ENCODE measurements around the gene CNIH2. TPM values are rescaled to one million over a fixed set of nuclear protein-coding genes. Genes with fewer than 3 reads are reported as not detected.
A peak's percentile ranks its signal among the peaks of the same experiment; 100 is the strongest.

The CNIH2 gene
- total and polyA plus RNA-seq, 9 of the 15 experiments (the other 6 are each of a cell fraction or from before 2014, with no cell fraction given), result 0.26 to 0.89 (median 0.40) TPM; not detected in 4

DNA sequence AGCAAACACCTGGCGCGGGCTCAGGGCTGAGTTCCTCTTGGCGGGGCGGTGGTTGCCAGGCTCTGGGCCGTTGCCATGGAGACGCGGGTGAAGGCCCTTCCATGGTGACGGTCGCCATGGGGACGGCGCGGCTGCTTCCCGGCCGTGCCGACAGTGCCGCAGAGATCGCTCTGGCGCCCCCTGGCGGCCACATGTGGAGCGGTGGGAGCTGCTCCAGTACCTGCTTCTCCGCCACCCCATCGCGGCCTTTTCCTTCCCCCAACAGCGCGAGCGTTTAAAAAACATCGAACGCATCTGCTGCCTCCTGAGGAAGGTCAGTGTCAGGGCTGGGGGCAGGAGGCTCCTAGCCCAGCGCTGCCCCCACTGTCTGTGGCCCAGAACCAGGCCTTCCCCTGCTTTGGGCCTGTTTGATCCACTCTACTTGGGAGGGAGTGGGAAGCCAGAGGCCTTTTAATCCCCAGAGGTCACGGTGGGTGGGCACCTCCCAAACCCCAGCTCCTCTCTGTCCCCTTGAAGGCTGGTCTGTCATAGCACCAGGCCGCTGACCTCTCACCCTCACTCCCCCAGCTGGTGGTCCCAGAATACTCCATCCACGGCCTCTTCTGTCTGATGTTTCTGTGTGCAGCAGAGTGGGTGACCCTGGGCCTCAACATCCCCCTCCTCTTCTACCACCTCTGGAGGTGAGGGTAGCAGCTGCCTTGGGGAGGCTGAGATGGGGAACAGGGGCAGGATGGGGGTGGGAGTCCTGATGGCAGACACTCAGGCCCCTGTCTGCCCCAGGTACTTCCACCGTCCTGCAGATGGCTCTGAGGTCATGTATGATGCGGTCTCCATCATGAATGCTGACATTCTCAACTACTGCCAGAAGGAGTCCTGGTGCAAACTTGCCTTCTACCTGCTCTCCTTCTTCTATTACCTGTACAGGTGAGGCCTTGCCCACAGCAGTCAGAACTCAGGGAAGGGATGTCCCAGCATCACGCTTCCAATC is 4.8 kb downstream of the CNIH2 start (continued):
- TF ChIP-seq SMAD4 (CRISPR knock-in tag; conservative IDR thresholded peaks at IDR 0.05) (0 out of 2 replicates have a peak, but pooled peaks have one; percentile 26), ELF2 (CRISPR knock-in tag; IDR thresholded peaks at IDR 0.05) (no peak), ZBTB7A (IDR thresholded peaks at IDR 0.05; ENCODE audit: borderline replicate concordance, control insufficient read depth, low read depth, low read length) (peak; percentile 64; the same call in 1 of the 2 replicates), SMC3 (conservative IDR thresholded peaks at IDR 0.05; ENCODE audit: insufficient read depth, low read depth, low read length) (peak; percentile 85), OTX1 (CRISPR knock-in tag; IDR thresholded peaks at IDR 0.05) (peak; percentile 25; the same call in 1 of the 2 replicates), CTBP1 (IDR thresholded peaks at IDR 0.05; ENCODE audit: borderline replicate concordance) (peak; percentile 94), ZNF655 (CRISPR knock-in tag; IDR thresholded peaks at IDR 0.05) (no peak), ID3 (CRISPR knock-in tag; IDR thresholded peaks at IDR 0.05) (no peak), ID3 (tag; IDR thresholded peaks at IDR 0.05) (no peak), KHSRP (IDR thresholded peaks at IDR 0.05) (no peak), ZEB2 (IDR thresholded peaks at IDR 0.05) (no peak), NEUROD1 (IDR thresholded peaks at IDR 0.05; ENCODE audit: borderline replicate concordance, low read depth, low read length, partially characterized antibody) (peak; percentile 100), TEAD1 (CRISPR knock-in tag; IDR thresholded peaks at IDR 0.05) (no peak), MBD2 (IDR thresholded peaks at IDR 0.05; ENCODE audit: borderline replicate concordance, low read depth) (peak; percentile 94), ZNF695 (CRISPR knock-in tag; IDR thresholded peaks at IDR 0.05) (no peak), SAFB2 (IDR thresholded peaks at IDR 0.05; ENCODE audit: borderline replicate concordance, low read depth, low read length, severe bottlenecking) (no peak), POLR2AphosphoS2 (IDR thresholded peaks at IDR 0.05; ENCODE audit: low read length) (peak; percentile 86), E2F6 (IDR thresholded peaks at IDR 0.05; ENCODE audit: borderline replicate concordance in 1 of 2, extremely low read depth in 1 of 2, insufficient read depth in 1 of 2, insufficient read length in 1 of 2, low read depth in 1 of 2, low read length in 1 of 2, poor library complexity in 1 of 2, severe bottlenecking in 1 of 2) (peak in 1 of 2 experiments; percentile 9), TSHZ1 (CRISPR knock-in tag; IDR thresholded peaks at IDR 0.05) (no peak), HNRNPH1 (optimal IDR thresholded peaks at IDR 0.05; ENCODE audit: low read depth, low read length) (no peak), ZNF589 (CRISPR knock-in tag; IDR thresholded peaks at IDR 0.05; ENCODE audit: low read depth) (no peak)

Measured in K562 (cell line).